Keratinocyte (primary cell): ENCODE results near the gene CCDC148.

Source experiments
- EZH2 ChIP-seq: IDR thresholded peaks from one replicate; pipeline ENCODE4 v1.6.1; 2012; ENCODE audit warnings: inconsistent platforms, mild to moderate bottlenecking, low read length, moderate library complexity
- TF ChIP-seq, protein P1 (sequence below), 3 experiments: IDR thresholded peaks in 1 of 3; conservative IDR thresholded peaks in 1 of 3; optimal IDR thresholded peaks in 1 of 3; 2 replicates in 2 of 3; 3 replicates in 1 of 3; pipeline versions ENCODE3 to v1.5.1; 2011; ENCODE audit warnings: low read length in 3 of 3, mild to moderate bottlenecking in 3 of 3, moderate library complexity in 2 of 3, control low read depth in 1 of 3, inconsistent platforms in 1 of 3; ENCODE audit not compliant: insufficient read depth in 2 of 3; ENCODE audit errors: extremely low read depth in 1 of 3

DNA sequence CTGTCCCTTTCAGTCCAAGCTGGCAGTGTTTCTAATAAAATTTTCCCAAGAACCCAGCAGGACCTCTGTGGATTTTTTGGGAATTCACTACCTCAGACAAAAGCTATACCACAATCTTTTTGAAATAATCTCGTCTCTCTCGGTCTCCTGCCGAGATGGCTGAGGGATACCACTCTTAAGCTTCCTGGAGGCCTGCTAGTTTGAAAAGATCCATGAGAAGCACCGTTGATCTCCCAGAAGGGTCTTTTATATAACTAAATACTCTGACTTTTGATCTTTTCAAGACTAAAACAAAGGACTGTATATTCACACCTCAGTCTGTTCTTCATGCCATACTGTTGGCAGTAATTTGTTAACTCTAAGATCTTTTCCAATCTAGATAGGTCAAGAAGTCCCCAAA is 213.2 kb downstream of the CCDC148 start:
- TF ChIP-seq, protein P1, sequence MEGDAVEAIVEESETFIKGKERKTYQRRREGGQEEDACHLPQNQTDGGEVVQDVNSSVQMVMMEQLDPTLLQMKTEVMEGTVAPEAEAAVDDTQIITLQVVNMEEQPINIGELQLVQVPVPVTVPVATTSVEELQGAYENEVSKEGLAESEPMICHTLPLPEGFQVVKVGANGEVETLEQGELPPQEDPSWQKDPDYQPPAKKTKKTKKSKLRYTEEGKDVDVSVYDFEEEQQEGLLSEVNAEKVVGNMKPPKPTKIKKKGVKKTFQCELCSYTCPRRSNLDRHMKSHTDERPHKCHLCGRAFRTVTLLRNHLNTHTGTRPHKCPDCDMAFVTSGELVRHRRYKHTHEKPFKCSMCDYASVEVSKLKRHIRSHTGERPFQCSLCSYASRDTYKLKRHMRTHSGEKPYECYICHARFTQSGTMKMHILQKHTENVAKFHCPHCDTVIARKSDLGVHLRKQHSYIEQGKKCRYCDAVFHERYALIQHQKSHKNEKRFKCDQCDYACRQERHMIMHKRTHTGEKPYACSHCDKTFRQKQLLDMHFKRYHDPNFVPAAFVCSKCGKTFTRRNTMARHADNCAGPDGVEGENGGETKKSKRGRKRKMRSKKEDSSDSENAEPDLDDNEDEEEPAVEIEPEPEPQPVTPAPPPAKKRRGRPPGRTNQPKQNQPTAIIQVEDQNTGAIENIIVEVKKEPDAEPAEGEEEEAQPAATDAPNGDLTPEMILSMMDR (optimal IDR thresholded peaks at IDR 0.05 in 1 of 3, IDR thresholded peaks at IDR 0.05 in 1 of 3, conservative IDR thresholded peaks at IDR 0.05 in 1 of 3; ENCODE audit: extremely low read depth in 1 of 3, insufficient read depth in 2 of 3, low read length in 3 of 3) = no peak
- no peak for TF ChIP-seq EZH2
